Measurements from ENCODE around the gene BAD. TPM values are rescaled to one million over a fixed set of nuclear protein-coding genes. Genes with fewer than 3 reads are reported as not detected.
A peak's percentile ranks its signal among the peaks of the same experiment; 100 is the strongest.

BAD gene
- total and polyA plus RNA-seq, 2 experiments from 2014 or later, result 52.0 to 122 TPM

- peaks cover 13% of the 10 kb centered on the region for H3K79me2 ChIP-seq
- no peaks in the 10 kb centered on the region for H3K9me2 ChIP-seq (replicated peaks; ENCODE audit: insufficient read depth)
- peaks cover 16% of the 10 kb centered on the region for H3K27me3 ChIP-seq
- no peaks in the 10 kb centered on the region for H4K20me1 ChIP-seq (ENCODE audit: insufficient read depth, poor library complexity, severe bottlenecking)
- H3K27ac ChIP-seq, result peak overlapping the region; percentile 24
- H3K36me3 ChIP-seq (replicated peaks; ENCODE audit: insufficient read depth, low read depth), result no peaks in the 10 kb centered on the region
- H3K4me2 ChIP-seq, result peak overlapping the region; percentile 94
- DNase-seq (ENCODE audit: low spot score), result no peak
- H2AFZ ChIP-seq, result peak overlapping the region; percentile 53
- H3K9me3 ChIP-seq (ENCODE audit: low read depth), result no peaks in the 10 kb centered on the region
- WGBS (ENCODE audit: low lambda C conversion rate, missing lambda C conversion rate), result 60% methylated on average over 21 of the region's 40 CpGs
- H3K4me3 ChIP-seq, result peak overlapping the region; percentile 63
- H3K4me1 ChIP-seq (ENCODE audit: insufficient read depth), result peaks cover 12% of the 10 kb centered on the region
- TF ChIP-seq EZH2 (IDR thresholded peaks at IDR 0.05; ENCODE audit: borderline replicate concordance) (no peak), EZH2phosphoT487 (IDR thresholded peaks at IDR 0.05; ENCODE audit: low read depth, severe bottlenecking, unreplicated experiment) (no peak), CTCF (IDR thresholded peaks at IDR 0.05; ENCODE audit: poor library complexity) (no peak)
These were observed 1.7 kb upstream of the BAD start for GRCh38 chr11:64285885-64286800.

- H3K4me3 ChIP-seq, result peak within 1 kb of the TSS; percentile 84
- no peaks in the 10 kb centered on the region for H3K9me3 ChIP-seq (ENCODE audit: low read depth)
- H3K4me1 ChIP-seq (ENCODE audit: insufficient read depth), result peaks cover 12% of the 10 kb centered on the region
- H3K27me3 ChIP-seq, result peaks cover 7% of the 10 kb centered on the region
- peaks cover 16% of the 10 kb centered on the region for H3K79me2 ChIP-seq
- H4K20me1 ChIP-seq (ENCODE audit: insufficient read depth, poor library complexity, severe bottlenecking), result no peaks in the 10 kb centered on the region
- H2AFZ ChIP-seq, result peak within 1 kb of the TSS; percentile 87
- peak within 1 kb of the TSS; percentile 94 for H3K4me2 ChIP-seq
- TF ChIP-seq EZH2 (IDR thresholded peaks at IDR 0.05; ENCODE audit: borderline replicate concordance), result no peak
- no peak for TF ChIP-seq CTCF (IDR thresholded peaks at IDR 0.05; ENCODE audit: poor library complexity)
- WGBS (ENCODE audit: low lambda C conversion rate, missing lambda C conversion rate), result 2% methylated on average over 49 of the region's 102 CpGs
- peak; percentile 93 for DNase-seq (ENCODE audit: low spot score)
- H3K9me2 ChIP-seq (replicated peaks; ENCODE audit: insufficient read depth), result no peaks in the 10 kb centered on the region
- H3K36me3 ChIP-seq (replicated peaks; ENCODE audit: insufficient read depth, low read depth), result no peaks in the 10 kb centered on the region
- H3K27ac ChIP-seq, result peak within 1 kb of the TSS; percentile 97
These were observed 758 bp upstream of the BAD start, which contains the start of gene GPR137 for GRCh38 chr11:64284962-64285884. TSS of gene GPR137 (plus strand) at chr11:64285848. CDS start at chr11:64286525, 677 bp downstream.

- Histone ChIP-seq H3K4me3 (no peak overlapping the region), H3K9me3 (ENCODE audit: low read depth) (no peaks in the 10 kb centered on the region), H2AFZ (no peak overlapping the region), H3K4me2 (peak overlapping the region; percentile 94), H3K9me2 (replicated peaks; ENCODE audit: insufficient read depth) (no peaks in the 10 kb centered on the region), H4K20me1 (ENCODE audit: insufficient read depth, poor library complexity, severe bottlenecking) (no peaks in the 10 kb centered on the region), H3K4me1 (ENCODE audit: insufficient read depth) (peaks cover 12% of the 10 kb centered on the region), H3K27me3 (no peaks in the 10 kb centered on the region), H3K36me3 (replicated peaks; ENCODE audit: insufficient read depth, low read depth) (no peaks in the 10 kb centered on the region), H3K27ac (no peak overlapping the region), H3K79me2 (peaks cover 16% of the 10 kb centered on the region)
- DNase-seq (ENCODE audit: low spot score), result no peak
- TF ChIP-seq CTCF (IDR thresholded peaks at IDR 0.05; ENCODE audit: poor library complexity) (no peak), EZH2 (IDR thresholded peaks at IDR 0.05; ENCODE audit: borderline replicate concordance) (no peak), EZH2phosphoT487 (IDR thresholded peaks at IDR 0.05; ENCODE audit: low read depth, severe bottlenecking, unreplicated experiment) (no peak)
- WGBS (ENCODE audit: low lambda C conversion rate, missing lambda C conversion rate), result 86% methylated on average over 3 of the region's 3 CpGs
These were observed 1.4 kb downstream of the BAD start for GRCh38 chr11:64283092-64283491.

All from hepatocyte (in vitro differentiated cells).